ENCODE results near the gene TBCD. TPM values are rescaled to one million over a fixed set of nuclear protein-coding genes. Genes with fewer than 3 reads are reported as not detected.
A peak's percentile ranks its signal among the peaks of the same experiment; 100 is the strongest.
"Not testable (repeated sequence)": the region's sequence is repeated elsewhere in the genome, so short reads cannot be mapped to it uniquely, and the experiment has no call there.

The TBCD gene
- total RNA-seq, 1 donor from 2014 or later: 49.9 TPM

GRCh38 chr17:82743344-82744219 is 8.3 kb upstream of the TBCD start:
- no peak for TF ChIP-seq CTCF (IDR thresholded peaks at IDR 0.05)
- Mint-ChIP-seq H3K4me1 (no peaks in the 10 kb centered on the region), H3K27me3 (no peaks in the 10 kb centered on the region), H3K9me3 (peaks cover 9% of the 10 kb centered on the region), H3K36me3 (ENCODE audit: low read depth) (peaks cover 7% of the 10 kb centered on the region), H3K27ac (no peak overlapping the region), H3K4me3 (no peak overlapping the region)
- ChIA-PET CTCF (no interaction called here), POLR2A (no interaction called here)
- intact Hi-C loops (cut with micrococcal nuclease): no loop called here
- no peak for DNase-seq
- no peak for ATAC-seq (ENCODE audit: low read depth)

- CTCF ChIA-PET; DNase-seq; H3K27ac Mint-ChIP-seq; intact Hi-C loops (cut with micrococcal nuclease); H3K9me3 Mint-ChIP-seq; H3K4me1 Mint-ChIP-seq; ATAC-seq (ENCODE audit: low read depth); H3K4me3 Mint-ChIP-seq; H3K27me3 Mint-ChIP-seq; POLR2A ChIA-PET; H3K36me3 Mint-ChIP-seq (ENCODE audit: low read depth): not testable (repeated sequence)
These were observed 7.1 kb upstream of the TBCD start for GRCh38 chr17:82744736-82745135.

GRCh38 chr17:82745524-82745923 is 6.3 kb upstream of the TBCD start:
- DNase-seq: no peak
- ChIA-PET POLR2A (interaction anchor here (0.7 kb wide), 1 partner anchor 56 kb away, joined by 4 read pairs; no protein-coding TSS in a partner anchor), CTCF (no interaction called here)
- intact Hi-C loops (cut with micrococcal nuclease): no loop called here
- Mint-ChIP-seq H3K36me3 (ENCODE audit: low read depth) (peaks cover 7% of the 10 kb centered on the region), H3K27me3 (no peaks in the 10 kb centered on the region), H3K9me3 (peaks cover 9% of the 10 kb centered on the region), H3K27ac (no peak overlapping the region), H3K4me3 (no peak overlapping the region), H3K4me1 (no peaks in the 10 kb centered on the region)
- ATAC-seq (ENCODE audit: low read depth): no peak
- TF ChIP-seq CTCF (IDR thresholded peaks at IDR 0.05): no peak

- Mint-ChIP-seq H3K4me3 (no peak overlapping the region), H3K4me1 (peaks cover 12% of the 10 kb centered on the region), H3K27me3 (no peaks in the 10 kb centered on the region), H3K27ac (no peak overlapping the region), H3K9me3 (peaks cover 5% of the 10 kb centered on the region), H3K36me3 (ENCODE audit: low read depth) (no peaks in the 10 kb centered on the region)
- TF ChIP-seq CTCF (IDR thresholded peaks at IDR 0.05): no peak
- ChIA-PET POLR2A (no interaction called here), CTCF (no interaction called here)
- no peak for DNase-seq
- intact Hi-C loops (cut with micrococcal nuclease): no loop called here
- ATAC-seq (ENCODE audit: low read depth): no peak
These were observed 3.1 kb upstream of the TBCD start for GRCh38 chr17:82748756-82749155.

- no peak for ATAC-seq (ENCODE audit: low read depth)
- POLR2A ChIA-PET: no interaction called here
- peaks cover 5% of the 10 kb centered on the region for H3K9me3 Mint-ChIP-seq
- TF ChIP-seq CTCF (IDR thresholded peaks at IDR 0.05): no peak
- CTCF ChIA-PET: no interaction called here
- H3K36me3 Mint-ChIP-seq (ENCODE audit: low read depth): no peaks in the 10 kb centered on the region
- peaks cover 22% of the 10 kb centered on the region for H3K4me1 Mint-ChIP-seq
- no peaks in the 10 kb centered on the region for H3K27me3 Mint-ChIP-seq
- H3K4me3 Mint-ChIP-seq: peak overlapping the region; percentile 50
- DNase-seq: no peak
- intact Hi-C loops (cut with micrococcal nuclease): loop anchor here (2.0 to 5.0 kb wide), 2 partner anchors 300 to 653 kb away; partner anchors contain the start of gene FASN
- no peak overlapping the region for H3K27ac Mint-ChIP-seq
These were observed 1.5 kb upstream of the TBCD start for GRCh38 chr17:82750241-82750908.

Measured in activated B cell treated with CpG ODN at 0.5 μM for 24 hours (primary cell).